Neuronal stem cell (in vitro differentiated cells): ENCODE measurements around the gene MKRN3.

Source experiments
- DNase-seq: peaks from one replicate; pipeline ENCODE4 v3.0.0-alpha.2; 2013; ENCODE audit warnings: low spot score
- H2AFZ ChIP-seq: one replicate; pipeline ENCODE4 v1.6.1; 2013; ENCODE audit warnings: mild to moderate bottlenecking, low read length, inconsistent platforms
- H2AK5ac ChIP-seq: 2 replicates; pipeline ENCODE4 v1.6.1; 2013; ENCODE audit warnings: low read depth, mild to moderate bottlenecking, inconsistent platforms, low read length, moderate library complexity, mixed read lengths
- H2BK120ac ChIP-seq: 2 replicates; pipeline ENCODE4 v1.6.1; 2013; ENCODE audit warnings: low read depth, mild to moderate bottlenecking, inconsistent platforms, low read length, moderate library complexity, mixed read lengths
- H2BK12ac ChIP-seq: one replicate; pipeline ENCODE4 v1.6.1; 2013; ENCODE audit warnings: low read length, inconsistent platforms
- H2BK15ac ChIP-seq: 2 replicates; pipeline ENCODE4 v1.6.1; 2013; ENCODE audit warnings: mild to moderate bottlenecking, low read length, inconsistent platforms, mixed read lengths
- H2BK5ac ChIP-seq: one replicate; pipeline ENCODE4 v1.6.1; 2013; ENCODE audit warnings: inconsistent platforms, mild to moderate bottlenecking, low read length, moderate library complexity
- H3K14ac ChIP-seq: one replicate; pipeline ENCODE4 v1.6.1; 2013; ENCODE audit warnings: low read length, inconsistent platforms
- H3K18ac ChIP-seq: 2 replicates; pipeline ENCODE4 v1.6.1; 2013; ENCODE audit warnings: low read length, inconsistent platforms
- H3K23ac ChIP-seq: 2 replicates; pipeline ENCODE4 v1.6.1; 2013; ENCODE audit warnings: low read depth, mild to moderate bottlenecking, mixed read lengths, low read length, inconsistent platforms; ENCODE audit not compliant: poor library complexity
- H3K27ac ChIP-seq: replicated peaks from 3 replicates; pipeline ENCODE4 v1.5.1; 2013; ENCODE audit warnings: low read length, inconsistent platforms
- H3K27me3 ChIP-seq, 3 experiments: 2 replicates each; pipeline ENCODE4 v1.6.1; 2013; ENCODE audit warnings: low read length in 3 of 3, mild to moderate bottlenecking in 2 of 3, inconsistent platforms in 1 of 3, low read depth in 1 of 3, mixed read lengths in 1 of 3, moderate library complexity in 1 of 3; ENCODE audit not compliant: control insufficient read depth in 3 of 3, insufficient read depth in 3 of 3
- H3K36me3 ChIP-seq, 2 donors: replicated peaks in 1 of 2; 2 replicates each; pipeline ENCODE4 v1.6.1; 2013; ENCODE audit warnings: low read length in 2 of 2; ENCODE audit not compliant: control insufficient read depth in 2 of 2, insufficient read depth in 2 of 2
- H3K4ac ChIP-seq: 2 replicates; pipeline ENCODE4 v1.6.1; 2013; ENCODE audit warnings: inconsistent platforms, mild to moderate bottlenecking, low read length, moderate library complexity
- H3K4me1 ChIP-seq, 2 donors: 1 replicate in 1 of 2; 2 replicates in 1 of 2; pipeline ENCODE4 v1.6.1; 2013; ENCODE audit warnings: low read length in 2 of 2, low read depth in 1 of 2; ENCODE audit not compliant: control insufficient read depth in 2 of 2, insufficient read depth in 1 of 2
- H3K4me2 ChIP-seq: one replicate; pipeline ENCODE4 v1.6.1; 2013; ENCODE audit warnings: mild to moderate bottlenecking, low read length, inconsistent platforms; ENCODE audit not compliant: insufficient read depth, poor library complexity, severe bottlenecking
- H3K4me3 ChIP-seq, 2 donors: 2 replicates each; pipeline ENCODE4 v1.5.1; 2013; ENCODE audit warnings: low read length in 2 of 2, mild to moderate bottlenecking in 2 of 2, inconsistent platforms in 1 of 2, moderate library complexity in 1 of 2
- H3K79me1 ChIP-seq: one replicate; pipeline ENCODE4 v1.6.1; 2013; ENCODE audit warnings: low read depth, mild to moderate bottlenecking, inconsistent platforms, low read length, moderate library complexity
- H3K9ac ChIP-seq: one replicate; pipeline ENCODE4 v1.6.1; 2013; ENCODE audit warnings: mild to moderate bottlenecking, low read depth, low read length, inconsistent platforms; ENCODE audit not compliant: poor library complexity
- H3K9me3 ChIP-seq, 2 donors: replicated peaks in 1 of 2; 2 replicates each; pipeline versions ENCODE3 to v1.6.1; 2013; ENCODE audit warnings: low read length in 2 of 2, mild to moderate bottlenecking in 2 of 2, inconsistent platforms in 1 of 2, low read depth in 1 of 2, mixed read lengths in 1 of 2, moderate library complexity in 1 of 2; ENCODE audit not compliant: control insufficient read depth in 2 of 2, insufficient read depth in 1 of 2
- H4K8ac ChIP-seq: one replicate; pipeline ENCODE4 v1.6.1; 2013; ENCODE audit warnings: low read depth, mild to moderate bottlenecking, inconsistent platforms, low read length, moderate library complexity
- H4K91ac ChIP-seq: one replicate; pipeline ENCODE4 v1.6.1; 2013; ENCODE audit warnings: low read length, low read depth, mild to moderate bottlenecking, inconsistent platforms; ENCODE audit not compliant: poor library complexity
- WGBS, 2 donors: extraction: QIAGEN DNeasy Blood & Tissue Kit; methylation state at CpG; one replicate each; pipeline ENCODE4 v1.1.7; 2013; ENCODE audit warnings: missing lambda C conversion rate in 2 of 2, mixed read lengths in 1 of 2; ENCODE audit not compliant: insufficient read length in 2 of 2, insufficient replicate concordance in 1 of 2; ENCODE audit errors: extremely low coverage in 2 of 2; 5-methylcytosine and 5-hydroxymethylcytosine counted together

MKRN3 gene

GRCh38 chr15:23576061-23576460 is 10.6 kb downstream of the MKRN3 start:
- no peak overlapping the region for H3K9ac ChIP-seq
- peaks cover 0 to 14% of the 10 kb centered on the region in 2 donors for H3K9me3 ChIP-seq
- H3K4ac ChIP-seq = no peak overlapping the region
- no peak overlapping the region for H4K8ac ChIP-seq
- H2AFZ ChIP-seq = no peak overlapping the region
- H3K4me2 ChIP-seq = no peak overlapping the region
- no peak for DNase-seq
- no peak overlapping the region for H3K27ac ChIP-seq
- H2BK120ac ChIP-seq = no peak overlapping the region
- no peak overlapping the region for H2BK15ac ChIP-seq
- WGBS, 2 donors = no CpG with 5 or more reads among the region's 1 CpG
- no peak overlapping the region for H3K14ac ChIP-seq
- H3K4me1 ChIP-seq = peaks cover 0 to 3% of the 10 kb centered on the region in 2 donors
- no peak overlapping the region for H2AK5ac ChIP-seq
- no peak overlapping the region for H3K23ac ChIP-seq
- no peaks in the 10 kb centered on the region for H3K27me3 ChIP-seq
- no peaks in the 10 kb centered on the region for H3K36me3 ChIP-seq
- H3K79me1 ChIP-seq = peaks cover 2% of the 10 kb centered on the region
- no peak overlapping the region for H3K18ac ChIP-seq
- H3K4me3 ChIP-seq = no peak overlapping the region
- H2BK5ac ChIP-seq = no peak overlapping the region
- no peak overlapping the region for H4K91ac ChIP-seq
- H2BK12ac ChIP-seq = no peak overlapping the region

DNA sequence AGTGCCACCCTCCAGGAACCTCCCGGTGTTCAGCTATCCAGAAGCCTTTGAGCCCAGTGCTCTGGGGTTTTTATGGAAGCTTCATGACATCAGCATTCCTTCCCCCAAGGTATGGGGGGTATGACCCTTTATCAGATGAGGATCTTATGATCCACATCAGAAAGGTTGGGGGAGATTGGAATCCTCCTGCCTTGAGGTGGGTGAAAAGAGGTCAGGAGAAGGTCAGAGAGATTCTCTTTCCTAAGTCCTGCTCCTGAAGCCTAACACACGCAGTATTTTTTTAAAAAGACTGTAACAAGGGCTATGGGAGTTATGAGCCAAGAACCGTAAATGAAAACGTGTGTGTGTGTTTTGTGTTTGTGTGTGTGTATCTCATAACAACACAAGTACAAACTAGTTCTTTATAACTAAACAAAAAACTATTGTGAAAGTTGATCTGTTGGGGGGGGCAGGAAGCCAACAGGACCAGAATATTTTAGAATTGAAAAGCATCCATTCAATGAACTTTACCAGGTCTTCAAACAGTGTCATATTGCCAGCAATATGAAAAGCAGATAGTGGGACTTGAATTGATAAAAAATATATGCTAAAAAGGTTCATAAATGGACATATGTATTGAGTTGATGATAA is 13.2 kb downstream of the MKRN3 start:
- Histone ChIP-seq H3K79me1 (peaks cover 2% of the 10 kb centered on the region), H3K36me3 (no peaks in the 10 kb centered on the region), H3K18ac (no peak overlapping the region), H3K4ac (no peak overlapping the region), H3K9ac (no peak overlapping the region), H2AFZ (no peak overlapping the region), H3K9me3 (peaks cover 0 to 11% of the 10 kb centered on the region in 2 donors), H3K23ac (no peak overlapping the region), H3K4me1 (peaks cover 0 to 3% of the 10 kb centered on the region in 2 donors), H3K27ac (no peak overlapping the region), H4K8ac (no peak overlapping the region), H4K91ac (no peak overlapping the region), H2BK15ac (no peak overlapping the region), H2AK5ac (no peak overlapping the region), H3K14ac (no peak overlapping the region), H3K27me3 (no peaks in the 10 kb centered on the region), H3K4me2 (no peak overlapping the region), H2BK120ac (no peak overlapping the region), H3K4me3 (no peak overlapping the region), H2BK12ac (no peak overlapping the region), H2BK5ac (no peak overlapping the region)
- no peak for DNase-seq
- no CpG with 5 or more reads among the region's 4 CpGs for WGBS, 2 donors

- Histone ChIP-seq H3K9me3 (peaks cover 0 to 8% of the 10 kb centered on the region in 2 donors), H3K9ac (no peak overlapping the region), H3K4me1 (peaks cover 0 to 1% of the 10 kb centered on the region in 2 donors), H3K27ac (no peak overlapping the region), H3K27me3 (no peaks in the 10 kb centered on the region), H4K91ac (no peak overlapping the region), H3K4me3 (no peak overlapping the region), H3K36me3 (no peaks in the 10 kb centered on the region), H2AFZ (no peak overlapping the region), H3K4ac (no peak overlapping the region), H4K8ac (no peak overlapping the region), H3K18ac (no peak overlapping the region), H2BK15ac (no peak overlapping the region), H2BK12ac (no peak overlapping the region), H3K23ac (no peak overlapping the region), H3K14ac (no peak overlapping the region), H2AK5ac (no peak overlapping the region), H2BK120ac (no peak overlapping the region), H3K79me1 (no peaks in the 10 kb centered on the region), H2BK5ac (no peak overlapping the region), H3K4me2 (no peak overlapping the region)
- WGBS, 2 donors = no CpG with 5 or more reads among the region's 2 CpGs
- DNase-seq = no peak
Observed at GRCh38 chr15:23588268-23588667, 22.8 kb downstream of the MKRN3 start.

GRCh38 chr15:23589012-23589411 is 23.5 kb downstream of the MKRN3 start:
- H3K23ac ChIP-seq = no peak overlapping the region
- DNase-seq = no peak
- no peak overlapping the region for H2BK5ac ChIP-seq
- no peak overlapping the region for H3K4ac ChIP-seq
- H4K91ac ChIP-seq = no peak overlapping the region
- no peaks in the 10 kb centered on the region for H3K79me1 ChIP-seq
- no peak overlapping the region for H3K27ac ChIP-seq
- peaks cover 0 to 8% of the 10 kb centered on the region in 2 donors for H3K9me3 ChIP-seq
- H3K36me3 ChIP-seq = no peaks in the 10 kb centered on the region
- peaks cover 0 to 1% of the 10 kb centered on the region in 2 donors for H3K4me1 ChIP-seq
- H3K9ac ChIP-seq = no peak overlapping the region
- no peak overlapping the region for H2BK15ac ChIP-seq
- no peak overlapping the region for H3K4me3 ChIP-seq
- no CpG with 5 or more reads among the region's 3 CpGs for WGBS, 2 donors
- H2BK12ac ChIP-seq = no peak overlapping the region
- no peak overlapping the region for H4K8ac ChIP-seq
- H2AFZ ChIP-seq = no peak overlapping the region
- no peak overlapping the region for H3K18ac ChIP-seq
- H3K4me2 ChIP-seq = no peak overlapping the region
- H2BK120ac ChIP-seq = no peak overlapping the region
- no peak overlapping the region for H2AK5ac ChIP-seq
- H3K14ac ChIP-seq = no peak overlapping the region
- no peaks in the 10 kb centered on the region for H3K27me3 ChIP-seq
